ENCODE results near the gene SDR39U1. TPM values are rescaled to one million over a fixed set of nuclear protein-coding genes. Genes with fewer than 3 reads are reported as not detected.

Gene SDR39U1
- total and polyA plus RNA-seq, 8 donors: 10.8 to 71.2 (median 42.1) TPM

DNA sequence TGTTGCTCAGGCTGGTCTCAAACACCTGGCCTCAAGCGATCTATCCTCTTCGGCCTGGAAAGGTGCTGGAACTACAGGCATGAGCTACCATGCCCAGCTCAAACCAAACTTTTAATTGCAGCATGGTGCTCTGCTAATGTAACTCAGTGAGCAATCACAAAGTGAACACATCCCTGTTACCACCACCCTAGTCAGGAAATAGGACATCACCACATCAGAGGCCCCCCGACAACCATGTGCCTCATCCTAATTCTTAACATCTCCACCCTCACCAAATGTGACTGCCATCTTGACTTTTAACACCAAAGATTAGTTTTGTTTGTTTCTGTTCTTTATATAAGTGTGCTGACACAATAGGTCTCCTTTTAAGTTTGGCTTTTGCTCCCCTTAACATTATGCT lies 22.8 kb upstream of the SDR39U1 start:
- Histone ChIP-seq H3K4me3 (no peak overlapping the region), H3K9me3 (no peaks in the 10 kb centered on the region), H3K27me3 (no peaks in the 10 kb centered on the region), H3K4me1 (no peaks in the 10 kb centered on the region), H3K27ac (no peak overlapping the region), H3K36me3 (no peaks in the 10 kb centered on the region)
- no peak for TF ChIP-seq POLR2A (IDR thresholded peaks at IDR 0.05)
- TF ChIP-seq, protein P1, sequence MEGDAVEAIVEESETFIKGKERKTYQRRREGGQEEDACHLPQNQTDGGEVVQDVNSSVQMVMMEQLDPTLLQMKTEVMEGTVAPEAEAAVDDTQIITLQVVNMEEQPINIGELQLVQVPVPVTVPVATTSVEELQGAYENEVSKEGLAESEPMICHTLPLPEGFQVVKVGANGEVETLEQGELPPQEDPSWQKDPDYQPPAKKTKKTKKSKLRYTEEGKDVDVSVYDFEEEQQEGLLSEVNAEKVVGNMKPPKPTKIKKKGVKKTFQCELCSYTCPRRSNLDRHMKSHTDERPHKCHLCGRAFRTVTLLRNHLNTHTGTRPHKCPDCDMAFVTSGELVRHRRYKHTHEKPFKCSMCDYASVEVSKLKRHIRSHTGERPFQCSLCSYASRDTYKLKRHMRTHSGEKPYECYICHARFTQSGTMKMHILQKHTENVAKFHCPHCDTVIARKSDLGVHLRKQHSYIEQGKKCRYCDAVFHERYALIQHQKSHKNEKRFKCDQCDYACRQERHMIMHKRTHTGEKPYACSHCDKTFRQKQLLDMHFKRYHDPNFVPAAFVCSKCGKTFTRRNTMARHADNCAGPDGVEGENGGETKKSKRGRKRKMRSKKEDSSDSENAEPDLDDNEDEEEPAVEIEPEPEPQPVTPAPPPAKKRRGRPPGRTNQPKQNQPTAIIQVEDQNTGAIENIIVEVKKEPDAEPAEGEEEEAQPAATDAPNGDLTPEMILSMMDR (IDR thresholded peaks at IDR 0.05): no peak
- no peak for TF ChIP-seq EP300 (IDR thresholded peaks at IDR 0.05)
- no peak for TF ChIP-seq POLR2AphosphoS5 (IDR thresholded peaks at IDR 0.05)
- WGBS, 5 donors: 92 to 96% (median 95%) methylated on average over 3 of the region's 3 CpGs
- no peak for DNase-seq
- intact Hi-C loops (cut with DNase I; ENCODE audit: low total_unique reads): no loop called here

DNA sequence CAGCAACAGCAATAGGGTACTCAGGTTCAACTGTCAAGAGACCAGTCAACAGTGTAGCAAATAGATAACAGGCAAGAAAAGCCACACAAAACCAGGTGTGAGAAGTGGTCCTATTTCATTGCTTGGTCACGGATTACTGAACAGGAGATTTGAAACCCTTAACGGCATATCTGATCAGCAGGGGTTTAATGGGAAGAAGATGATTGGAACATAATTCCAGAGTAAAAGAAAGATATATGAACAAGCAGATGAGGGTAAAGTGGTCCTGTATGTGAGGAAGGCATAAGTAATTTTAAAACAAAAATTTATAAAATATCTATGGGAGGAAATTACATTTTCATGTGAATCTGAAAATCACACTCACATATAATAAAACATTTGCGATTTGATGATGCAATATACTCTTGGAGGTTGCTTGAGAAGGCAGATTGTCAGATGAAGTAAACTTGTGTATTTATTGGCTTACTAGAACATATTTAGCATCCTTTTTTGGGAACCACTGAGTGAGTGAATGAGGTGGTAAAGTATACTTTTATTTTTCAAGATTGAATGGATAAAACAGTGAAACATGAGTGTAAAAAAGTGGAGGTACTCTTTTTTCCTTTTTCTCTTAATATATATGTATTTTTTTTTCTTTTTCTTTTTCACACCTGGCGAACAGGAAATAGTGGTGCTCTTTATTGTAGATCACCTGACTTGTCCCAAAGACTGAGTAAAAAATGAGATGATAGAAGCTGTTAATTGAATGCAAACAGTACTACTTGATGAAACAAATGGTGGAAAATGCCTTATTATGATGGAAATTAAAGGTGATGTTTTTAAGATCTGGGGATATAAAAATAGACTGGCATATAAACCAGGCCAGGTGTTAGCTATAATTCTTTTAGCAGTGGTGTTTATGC lies 21.6 kb upstream of the SDR39U1 start:
- intact Hi-C loops (cut with DNase I; ENCODE audit: low total_unique reads): no loop called here
- WGBS, 5 donors: 71 to 93% (median 72%) methylated on average over 4 of the region's 4 CpGs
- Histone ChIP-seq H3K4me3 (no peak overlapping the region), H3K4me1 (no peaks in the 10 kb centered on the region), H3K27me3 (no peaks in the 10 kb centered on the region), H3K9me3 (no peaks in the 10 kb centered on the region), H3K36me3 (no peaks in the 10 kb centered on the region), H3K27ac (no peak overlapping the region)
- no peak for DNase-seq
- TF ChIP-seq, protein P1 (IDR thresholded peaks at IDR 0.05): no peak
- TF ChIP-seq POLR2AphosphoS5 (IDR thresholded peaks at IDR 0.05) (no peak), POLR2A (IDR thresholded peaks at IDR 0.05) (no peak), EP300 (IDR thresholded peaks at IDR 0.05) (no peak)

DNA sequence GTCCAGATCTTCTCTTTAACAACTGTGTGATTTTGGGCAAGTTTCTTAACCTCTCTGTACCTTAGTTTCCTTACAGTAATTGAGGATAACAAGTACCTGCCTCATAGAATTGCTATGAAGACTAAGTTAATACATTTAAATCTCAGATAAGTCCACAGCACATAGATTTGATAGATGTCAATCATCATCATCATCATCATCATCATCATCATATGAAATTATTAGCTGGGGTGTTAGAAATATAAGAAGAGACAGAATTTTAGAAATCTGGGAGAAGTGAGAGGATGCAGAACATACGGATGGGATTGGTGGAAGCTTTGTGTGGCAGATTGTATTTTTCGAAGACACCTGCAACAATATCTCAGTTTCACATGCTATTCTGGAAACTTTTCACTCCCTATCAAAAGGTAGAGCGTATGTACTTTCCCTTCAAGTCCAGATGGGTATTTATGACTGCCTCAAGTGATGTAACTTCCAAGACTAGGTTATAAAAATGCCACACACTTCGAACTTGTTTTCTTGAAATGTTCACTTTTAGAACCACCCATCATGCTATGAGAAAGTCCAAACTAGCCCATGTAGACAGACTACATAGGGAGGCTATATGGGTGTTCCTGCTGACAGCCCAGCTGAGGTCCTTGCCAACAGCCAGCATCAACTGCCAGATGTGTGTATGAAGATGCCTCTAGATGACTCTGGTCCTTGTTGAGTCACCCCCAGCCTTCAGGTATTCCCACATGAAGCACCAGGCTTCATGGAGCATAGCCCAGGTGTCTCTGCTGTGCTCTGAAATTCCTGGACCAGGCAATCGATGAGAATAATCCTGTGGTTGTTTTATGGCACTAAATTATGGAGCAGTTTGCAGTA lies 20.7 kb upstream of the SDR39U1 start:
- Histone ChIP-seq H3K4me1 (no peaks in the 10 kb centered on the region), H3K36me3 (peaks cover 0 to 4% (median 1%) of the 10 kb centered on the region in 4 donors), H3K9me3 (no peaks in the 10 kb centered on the region), H3K4me3 (no peak overlapping the region), H3K27ac (no peak overlapping the region), H3K27me3 (no peaks in the 10 kb centered on the region)
- no peak for DNase-seq
- TF ChIP-seq POLR2AphosphoS5 (IDR thresholded peaks at IDR 0.05): no peak
- TF ChIP-seq, protein P1 (IDR thresholded peaks at IDR 0.05): no peak
- TF ChIP-seq POLR2A (IDR thresholded peaks at IDR 0.05): no peak
- no peak for TF ChIP-seq EP300 (IDR thresholded peaks at IDR 0.05)
- WGBS, 5 donors: 54 to 91% (median 67%) methylated on average over 4 to 5 of the region's 5 CpGs
- intact Hi-C loops (cut with DNase I; ENCODE audit: low total_unique reads): no loop called here

DNA sequence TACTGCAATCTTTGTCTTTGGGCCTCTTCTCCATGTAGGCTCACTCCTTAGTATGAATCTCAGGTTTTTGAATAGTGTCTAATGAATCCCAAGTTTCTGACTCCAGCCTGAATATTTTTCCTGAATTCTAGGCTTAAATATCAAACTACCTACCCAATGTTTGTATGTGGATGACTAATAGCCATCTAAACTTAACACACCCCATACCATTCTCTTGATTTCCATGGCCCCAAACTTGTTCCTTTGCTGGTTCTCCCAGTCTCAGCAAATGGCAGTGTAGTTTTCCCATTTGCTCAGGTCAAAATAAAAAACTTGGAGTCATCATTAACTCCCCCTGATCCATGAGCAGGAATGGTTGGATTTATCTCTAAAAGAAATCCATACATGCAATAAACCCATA lies 18.8 kb upstream of the SDR39U1 start:
- no peak for DNase-seq
- Histone ChIP-seq H3K4me1 (no peaks in the 10 kb centered on the region), H3K36me3 (peaks cover 0 to 7% (median 6%) of the 10 kb centered on the region in 4 donors), H3K4me3 (no peak overlapping the region), H3K27ac (no peak overlapping the region), H3K27me3 (no peaks in the 10 kb centered on the region), H3K9me3 (peaks cover 0 to 7% (median 1%) of the 10 kb centered on the region in 4 donors)
- TF ChIP-seq POLR2AphosphoS5 (IDR thresholded peaks at IDR 0.05): no peak
- intact Hi-C loops (cut with DNase I; ENCODE audit: low total_unique reads): no loop called here
